OCI-LY7 (cell line): ENCODE measurements around the gene CLDN16.

Experiments used
- EZH2phosphoT487 ChIP-seq: fragments of 200-600 bp; sonication (generic); IDR thresholded peaks from 2 replicates; pipeline ENCODE4 v1.6.1; 2018; ENCODE audit warnings: low read depth, borderline replicate concordance, mild to moderate bottlenecking, mixed run types, antibody characterized with exemption, low read length, moderate library complexity, mixed read lengths
- TF ChIP-seq, protein P1 (sequence below): fragments of 200-600 bp; sonication (generic); conservative IDR thresholded peaks from 2 replicates; pipeline ENCODE4 v1.5.1; 2014; ENCODE audit warnings: mild to moderate bottlenecking, antibody characterized with exemption, low read length, moderate library complexity, mixed read lengths

DNA sequence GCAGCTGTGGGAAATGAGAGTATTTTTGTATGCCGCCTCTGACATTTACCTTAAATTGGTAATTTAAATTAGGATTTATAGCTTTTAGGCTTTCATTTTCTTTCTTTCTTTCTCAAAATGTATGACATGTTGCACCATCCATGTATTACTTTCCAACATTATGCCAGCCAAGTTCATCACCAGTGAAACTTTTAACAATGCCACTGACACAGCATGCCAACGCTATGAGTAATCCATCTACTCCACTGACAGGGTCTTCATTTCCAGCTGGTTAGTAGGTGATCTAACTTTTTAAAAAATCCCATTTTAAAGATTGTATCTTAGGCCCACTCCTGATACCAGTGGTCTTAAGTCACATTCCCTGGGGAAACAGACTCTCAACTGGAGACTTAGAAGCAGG is 21.8 kb upstream of the CLDN16 start:
- TF ChIP-seq, protein P1, sequence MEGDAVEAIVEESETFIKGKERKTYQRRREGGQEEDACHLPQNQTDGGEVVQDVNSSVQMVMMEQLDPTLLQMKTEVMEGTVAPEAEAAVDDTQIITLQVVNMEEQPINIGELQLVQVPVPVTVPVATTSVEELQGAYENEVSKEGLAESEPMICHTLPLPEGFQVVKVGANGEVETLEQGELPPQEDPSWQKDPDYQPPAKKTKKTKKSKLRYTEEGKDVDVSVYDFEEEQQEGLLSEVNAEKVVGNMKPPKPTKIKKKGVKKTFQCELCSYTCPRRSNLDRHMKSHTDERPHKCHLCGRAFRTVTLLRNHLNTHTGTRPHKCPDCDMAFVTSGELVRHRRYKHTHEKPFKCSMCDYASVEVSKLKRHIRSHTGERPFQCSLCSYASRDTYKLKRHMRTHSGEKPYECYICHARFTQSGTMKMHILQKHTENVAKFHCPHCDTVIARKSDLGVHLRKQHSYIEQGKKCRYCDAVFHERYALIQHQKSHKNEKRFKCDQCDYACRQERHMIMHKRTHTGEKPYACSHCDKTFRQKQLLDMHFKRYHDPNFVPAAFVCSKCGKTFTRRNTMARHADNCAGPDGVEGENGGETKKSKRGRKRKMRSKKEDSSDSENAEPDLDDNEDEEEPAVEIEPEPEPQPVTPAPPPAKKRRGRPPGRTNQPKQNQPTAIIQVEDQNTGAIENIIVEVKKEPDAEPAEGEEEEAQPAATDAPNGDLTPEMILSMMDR = no peak
- TF ChIP-seq EZH2phosphoT487 = no peak
